GM12801 (cell line): ENCODE results near the gene SH3BP5.

ENCODE experiments used
- TF ChIP-seq, protein P1 (sequence below): IDR thresholded peaks from one replicate; pipeline ENCODE4 v1.5.1; 2011; ENCODE audit warnings: control low read depth; ENCODE audit not compliant: insufficient read length; ENCODE audit errors: extremely low read depth

SH3BP5 gene

DNA sequence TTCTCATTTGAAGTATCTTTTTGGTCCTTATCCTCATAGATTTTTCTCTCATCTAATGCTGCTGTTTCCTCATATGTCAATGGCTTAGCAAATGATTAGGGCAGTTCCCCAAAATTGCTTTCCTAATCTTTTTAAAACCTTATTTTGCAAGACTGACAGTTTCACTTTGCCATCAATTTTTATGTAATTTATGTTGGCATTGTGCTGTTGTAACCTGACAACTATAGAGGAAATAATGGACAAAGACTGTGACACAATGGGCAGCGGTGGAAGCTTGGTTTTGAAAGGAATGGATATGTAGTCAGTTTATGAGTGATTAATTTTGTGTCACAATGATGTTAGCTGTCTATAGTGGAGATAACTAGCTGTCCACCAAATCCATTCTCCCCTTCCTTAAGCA, 10.6 kb upstream of the SH3BP5 start:
- TF ChIP-seq, protein P1, sequence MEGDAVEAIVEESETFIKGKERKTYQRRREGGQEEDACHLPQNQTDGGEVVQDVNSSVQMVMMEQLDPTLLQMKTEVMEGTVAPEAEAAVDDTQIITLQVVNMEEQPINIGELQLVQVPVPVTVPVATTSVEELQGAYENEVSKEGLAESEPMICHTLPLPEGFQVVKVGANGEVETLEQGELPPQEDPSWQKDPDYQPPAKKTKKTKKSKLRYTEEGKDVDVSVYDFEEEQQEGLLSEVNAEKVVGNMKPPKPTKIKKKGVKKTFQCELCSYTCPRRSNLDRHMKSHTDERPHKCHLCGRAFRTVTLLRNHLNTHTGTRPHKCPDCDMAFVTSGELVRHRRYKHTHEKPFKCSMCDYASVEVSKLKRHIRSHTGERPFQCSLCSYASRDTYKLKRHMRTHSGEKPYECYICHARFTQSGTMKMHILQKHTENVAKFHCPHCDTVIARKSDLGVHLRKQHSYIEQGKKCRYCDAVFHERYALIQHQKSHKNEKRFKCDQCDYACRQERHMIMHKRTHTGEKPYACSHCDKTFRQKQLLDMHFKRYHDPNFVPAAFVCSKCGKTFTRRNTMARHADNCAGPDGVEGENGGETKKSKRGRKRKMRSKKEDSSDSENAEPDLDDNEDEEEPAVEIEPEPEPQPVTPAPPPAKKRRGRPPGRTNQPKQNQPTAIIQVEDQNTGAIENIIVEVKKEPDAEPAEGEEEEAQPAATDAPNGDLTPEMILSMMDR, result no peak

DNA sequence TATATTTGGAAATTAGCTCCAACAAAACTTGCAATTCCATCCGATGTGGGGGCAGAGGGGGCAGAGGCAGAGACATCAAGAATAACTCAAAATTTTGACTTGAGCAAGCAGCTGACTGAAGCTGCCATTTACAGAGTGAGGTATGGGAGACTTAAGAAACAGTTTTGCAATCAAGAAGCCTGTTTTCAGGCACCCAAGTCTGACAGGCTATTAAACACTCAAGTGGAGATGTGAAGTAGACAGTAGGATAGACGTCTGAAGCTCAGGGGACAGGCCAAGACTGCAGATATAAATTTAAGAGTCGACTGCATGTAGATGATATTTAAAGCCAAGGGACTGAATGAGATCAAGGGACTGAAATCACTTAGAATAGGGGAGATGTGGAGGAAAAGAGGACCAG, 9.9 kb upstream of the SH3BP5 start:
- TF ChIP-seq, protein P1, result no peak

DNA sequence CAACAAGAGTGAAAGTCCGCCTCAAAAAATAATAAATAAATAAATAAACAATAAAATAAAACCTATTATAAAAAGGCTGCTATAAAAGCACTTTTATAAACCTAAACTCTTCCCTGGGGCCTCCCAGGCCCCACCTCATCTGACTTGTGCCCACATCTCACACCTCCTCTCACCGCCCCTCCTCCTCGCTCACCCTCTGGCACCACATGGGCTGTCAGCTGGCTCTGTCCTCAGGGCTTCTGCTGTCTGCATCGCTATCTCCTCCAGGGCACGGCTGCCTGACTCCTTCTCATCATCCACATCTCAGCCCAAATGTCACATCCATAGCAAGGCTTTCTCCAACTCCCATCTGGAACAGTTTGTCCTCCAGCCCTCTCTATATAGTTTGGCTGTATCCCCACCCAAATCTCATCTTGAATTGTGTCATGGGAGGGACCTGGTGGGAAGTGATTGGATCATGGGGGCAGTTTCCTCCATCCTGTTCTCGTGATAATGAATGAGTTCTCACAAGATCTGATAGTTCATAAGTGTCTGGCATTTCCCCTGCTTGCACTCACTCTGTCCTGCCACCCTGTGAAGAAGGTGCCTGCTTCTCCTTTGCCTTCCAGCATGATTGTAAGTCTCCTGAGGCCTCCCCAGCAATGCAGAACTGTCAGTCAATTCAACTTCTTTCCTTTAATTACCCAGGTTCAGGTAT, 8.8 kb upstream of the SH3BP5 start:
- TF ChIP-seq, protein P1, result no peak

DNA sequence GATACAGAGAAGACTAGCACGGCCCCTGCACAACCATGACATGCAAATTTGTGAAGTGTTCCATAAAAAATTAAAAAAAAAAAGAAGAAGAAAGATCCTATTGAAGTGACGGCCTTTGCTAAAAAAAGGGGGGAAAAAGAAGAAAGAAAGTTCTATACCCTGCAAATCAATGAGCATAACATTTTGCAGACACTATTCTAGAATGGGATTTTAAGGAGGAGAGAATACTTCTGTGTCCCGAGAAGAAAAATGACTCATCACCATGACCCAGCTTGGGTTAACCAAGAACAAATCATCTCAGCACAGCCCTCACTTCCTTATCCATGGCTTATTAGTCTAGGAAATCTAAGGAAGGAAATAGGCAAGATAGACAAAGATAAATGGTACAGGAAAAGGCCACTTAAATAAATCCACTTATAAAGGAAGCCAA, 7.4 kb upstream of the SH3BP5 start:
- TF ChIP-seq, protein P1, result no peak

DNA sequence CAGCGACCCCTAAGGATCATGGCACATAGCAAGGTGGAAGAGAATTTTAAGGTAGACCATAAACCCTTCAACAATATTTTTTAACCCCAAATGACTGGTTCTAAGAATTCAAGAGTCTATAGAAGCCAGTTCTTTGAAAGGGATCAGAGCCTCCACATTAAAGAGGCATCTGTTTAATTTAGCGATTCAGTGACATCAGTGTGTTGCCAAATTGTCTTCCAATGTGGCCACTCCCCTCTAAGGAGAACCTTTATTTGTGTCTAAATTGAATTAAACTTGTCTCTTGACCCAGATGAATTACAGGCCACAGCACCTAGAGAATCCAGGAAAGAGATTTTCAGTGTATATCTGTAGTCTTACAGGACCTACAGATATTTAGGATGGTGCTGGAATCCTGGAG, 6.6 kb upstream of the SH3BP5 start:
- TF ChIP-seq, protein P1, result no peak

DNA sequence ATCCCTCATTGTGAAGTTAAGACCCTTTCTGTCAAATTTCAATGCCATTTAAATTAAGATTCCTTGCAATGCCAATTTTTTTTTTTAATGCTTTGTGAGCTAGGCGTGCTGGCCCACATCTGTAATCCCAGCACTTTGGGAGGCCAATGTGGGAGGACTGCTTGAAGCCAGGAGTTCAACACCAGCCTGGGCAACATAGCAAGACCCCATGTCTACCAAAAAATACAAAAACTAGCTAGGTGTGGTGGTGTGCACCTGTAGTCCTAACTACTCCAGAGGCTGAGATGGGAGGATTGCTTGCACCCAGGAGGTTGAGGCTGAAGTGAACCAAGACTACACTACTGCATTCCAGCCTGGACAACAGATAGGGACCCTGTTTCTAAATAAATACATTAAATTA, 5.6 kb upstream of the SH3BP5 start:
- TF ChIP-seq, protein P1, result no peak

DNA sequence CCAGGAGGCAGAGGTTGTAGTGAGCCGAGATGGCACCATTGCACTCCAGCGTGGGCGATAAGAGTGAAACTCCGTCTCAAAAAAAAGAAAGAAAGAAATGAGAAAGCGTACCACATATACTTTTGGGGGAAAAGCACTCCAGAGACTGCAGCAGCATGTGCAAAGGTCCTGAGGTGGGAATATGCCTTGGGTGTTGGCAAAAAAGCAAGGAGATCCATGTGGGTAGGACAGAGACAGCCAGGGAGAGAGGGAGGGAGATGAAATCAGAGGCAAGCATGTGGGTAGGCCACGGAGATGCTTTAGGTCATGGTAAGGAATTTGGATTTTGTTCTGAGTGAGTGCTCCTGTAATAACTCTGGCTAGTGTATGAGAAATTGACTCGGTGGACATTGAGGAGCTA, 3.7 kb upstream of the SH3BP5 start:
- TF ChIP-seq, protein P1, result no peak

DNA sequence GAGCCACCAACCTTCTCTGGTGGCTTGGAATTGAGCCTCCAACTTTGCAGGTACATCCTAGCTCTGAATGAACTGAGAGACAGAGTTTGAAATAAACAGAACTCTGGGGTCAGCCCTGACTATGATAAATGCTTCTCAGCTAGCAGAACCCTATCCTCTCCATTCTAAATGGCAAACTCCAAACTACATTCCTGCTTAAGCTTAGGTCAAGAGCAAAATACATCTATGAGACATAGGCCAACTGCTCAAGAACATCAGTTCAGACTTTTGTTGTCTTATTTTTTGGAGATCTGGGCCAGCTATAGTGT, 1.5 kb upstream of the SH3BP5 start:
- TF ChIP-seq, protein P1, result no peak
